Measurements from ENCODE around the gene PPRC1.
A peak's percentile ranks its signal among the peaks of the same experiment; 100 is the strongest.
"Not testable (repeated sequence)": the region's sequence is repeated elsewhere in the genome, so short reads cannot be mapped to it uniquely, and the experiment has no call there.

The PPRC1 gene

DNA sequence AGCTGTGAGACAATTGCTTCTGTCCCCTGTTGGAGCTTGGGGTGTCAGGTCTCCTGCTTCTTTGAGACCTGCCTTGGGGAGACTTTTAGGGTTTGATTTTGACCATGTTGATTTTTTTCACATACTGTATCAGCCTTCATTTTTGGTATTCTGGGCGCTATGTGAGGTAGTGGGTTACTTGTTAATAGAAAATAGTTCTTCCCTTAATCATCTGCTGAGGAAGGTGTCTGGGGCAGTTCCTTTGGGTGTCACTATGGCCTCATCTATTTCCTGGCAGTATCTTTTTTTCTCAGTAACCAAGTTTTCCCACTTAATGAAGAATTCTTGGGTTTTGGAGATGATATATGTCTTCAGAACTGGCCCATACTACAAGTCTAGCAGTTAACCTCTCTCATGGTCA, 14.7 kb downstream of the PPRC1 start:
- no peak for DNase-seq

- no peak for DNase-seq
Measured at GRCh38 chr10:102148275-102148674, 15.4 kb downstream of the PPRC1 start.

DNA sequence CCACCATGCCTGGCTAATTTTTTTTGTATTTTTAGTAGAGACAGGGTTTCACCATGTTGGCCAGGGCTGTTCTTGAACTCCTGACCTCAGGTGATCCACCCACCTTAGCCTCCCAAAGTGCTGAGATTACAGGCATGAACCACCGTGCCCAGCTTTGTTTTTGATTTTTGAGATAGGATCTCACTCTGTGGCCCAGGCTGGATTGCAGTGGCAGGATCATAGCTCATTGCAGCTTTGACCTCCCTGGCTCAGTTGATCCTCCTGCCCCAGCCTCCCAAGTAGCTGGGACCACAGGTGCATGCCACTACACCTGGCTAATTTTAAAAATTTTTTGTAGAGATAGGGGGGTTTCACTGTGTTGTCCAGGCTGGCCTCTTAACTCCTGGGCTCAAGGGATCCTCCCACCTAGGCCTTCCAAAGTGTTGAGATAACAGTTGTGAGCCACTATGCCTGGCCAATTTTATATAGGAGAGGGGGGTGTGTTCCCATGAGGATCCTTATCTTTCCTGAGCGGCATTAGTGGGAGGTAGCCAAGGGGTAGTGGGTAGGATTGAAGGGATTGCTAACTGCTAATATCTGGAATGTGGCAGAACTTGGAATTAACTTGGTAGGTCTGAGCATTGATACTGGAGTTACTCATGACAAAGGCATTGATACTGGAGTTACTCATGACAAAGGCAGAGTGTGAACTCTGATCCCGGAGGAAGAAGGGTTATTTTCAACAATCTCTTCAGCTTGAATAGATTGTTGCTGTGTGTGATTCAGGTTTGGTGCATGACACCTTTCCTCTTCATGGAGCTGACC, 18.3 kb downstream of the PPRC1 start:
- no peak for DNase-seq

DNA sequence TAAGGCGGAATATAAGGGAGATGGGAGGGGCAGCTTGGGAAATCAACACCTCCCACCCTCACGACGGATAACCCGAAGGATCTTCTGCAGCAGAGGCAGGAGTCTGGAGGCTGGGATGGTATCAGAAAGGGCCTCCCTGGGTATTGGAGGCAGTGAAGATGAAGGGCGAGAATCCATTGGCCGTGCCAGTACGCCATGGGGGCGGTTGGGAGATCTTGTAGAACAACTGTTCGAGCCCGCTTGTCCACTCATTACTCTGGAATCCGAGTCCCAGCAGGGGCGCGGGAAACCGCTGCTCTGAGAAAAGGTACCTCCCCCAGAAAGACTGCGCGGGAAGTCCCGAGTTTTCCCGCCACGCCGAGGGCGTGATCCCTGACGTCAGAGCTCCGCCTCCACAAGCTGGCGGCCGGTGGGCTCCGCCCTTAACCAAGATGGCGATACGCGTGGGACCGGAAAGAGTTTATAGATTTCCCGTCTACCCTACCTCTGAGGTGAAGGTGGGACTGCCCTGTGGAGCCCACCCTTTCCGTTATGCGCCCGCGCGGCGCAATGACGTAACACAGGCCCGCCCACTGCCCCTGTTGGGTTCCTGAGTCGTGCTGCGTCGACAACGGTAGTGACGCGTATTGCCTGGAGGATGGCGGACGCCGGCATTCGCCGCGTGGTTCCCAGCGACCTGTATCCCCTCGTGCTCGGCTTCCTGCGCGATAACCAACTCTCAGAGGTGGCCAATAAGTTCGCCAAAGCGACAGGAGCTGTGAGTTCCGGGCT, 19.1 kb downstream of the PPRC1 start, which contains the start of gene NOLC1:
TSS of gene NOLC1 (plus strand) at position 616 of the 771 bp plus-strand sequence. CDS start at position 638, 22 bp downstream.
- peak; percentile 100 for DNase-seq

DNA sequence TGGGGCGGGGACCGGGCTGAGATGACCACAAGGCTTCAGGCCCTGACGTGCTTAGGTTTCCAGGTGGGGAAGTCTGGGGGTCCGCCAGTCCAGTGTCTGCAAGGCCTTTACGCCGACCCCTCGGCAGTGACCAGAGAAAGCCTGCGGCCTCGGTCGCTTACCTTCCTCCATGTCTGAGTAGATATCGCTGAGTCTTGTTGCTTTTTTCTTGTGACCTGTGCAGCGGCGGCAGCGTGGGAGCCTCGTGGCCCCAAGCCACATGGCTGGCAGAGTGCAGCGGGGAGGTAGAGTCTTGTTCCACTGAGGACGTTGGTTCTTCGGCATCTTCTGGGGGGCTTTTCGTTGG, 19.7 kb downstream of the PPRC1 start:
- peak; percentile 51 for DNase-seq

- DNase-seq = no peak
Measured at GRCh38 chr10:102153093-102153620, 20.3 kb downstream of the PPRC1 start.

GRCh38 chr10:102154466-102155116, 21.8 kb downstream of the PPRC1 start:
- no peak for DNase-seq

GRCh38 chr10:102157224-102157623, 24.4 kb downstream of the PPRC1 start:
- DNase-seq = no peak

DNA sequence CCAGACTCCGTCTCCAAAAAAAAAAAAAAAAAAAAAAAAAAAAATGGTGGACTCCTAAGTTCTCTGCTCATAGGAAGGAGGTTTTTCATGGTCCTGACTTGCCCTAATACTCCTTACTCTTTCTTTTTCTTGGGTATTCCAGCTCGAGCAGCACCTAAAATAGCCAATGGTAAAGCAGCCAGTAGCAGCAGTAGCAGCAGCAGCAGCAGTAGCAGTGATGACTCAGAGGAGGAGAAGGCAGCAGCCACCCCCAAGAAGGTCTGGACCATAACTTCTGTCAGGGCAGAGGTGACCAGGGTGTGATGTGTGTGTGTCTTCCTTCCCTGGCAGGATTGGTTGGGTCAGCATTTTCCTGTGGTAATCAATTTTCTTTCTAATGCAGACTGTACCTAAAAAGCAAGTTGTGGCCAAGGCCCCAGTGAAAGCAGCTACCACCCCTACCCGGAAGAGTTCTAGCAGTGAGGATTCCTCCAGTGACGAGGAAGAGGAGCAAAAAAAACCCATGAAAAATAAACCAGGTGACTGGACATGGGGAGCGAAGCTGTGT, 26.3 kb downstream of the PPRC1 start:
- DNase-seq = no peak

DNA sequence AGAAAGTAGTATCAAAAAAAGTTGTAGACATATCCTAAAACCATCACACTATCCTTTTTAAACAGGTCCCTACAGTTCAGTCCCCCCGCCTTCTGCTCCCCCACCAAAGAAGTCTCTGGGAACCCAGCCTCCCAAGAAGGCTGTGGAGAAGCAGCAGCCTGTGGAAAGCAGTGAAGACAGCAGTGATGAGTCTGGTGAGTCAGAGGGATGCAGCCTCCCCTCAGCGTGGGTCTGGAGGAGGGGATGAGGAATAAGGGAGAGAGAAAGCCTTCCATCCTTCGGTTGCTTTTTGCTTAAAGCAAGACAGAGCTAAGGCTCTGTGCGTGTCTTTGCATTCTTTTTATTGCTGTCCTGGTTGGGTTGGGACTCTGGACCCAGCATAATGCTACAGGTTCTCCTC, 27.0 kb downstream of the PPRC1 start:
- no peak for DNase-seq

DNA sequence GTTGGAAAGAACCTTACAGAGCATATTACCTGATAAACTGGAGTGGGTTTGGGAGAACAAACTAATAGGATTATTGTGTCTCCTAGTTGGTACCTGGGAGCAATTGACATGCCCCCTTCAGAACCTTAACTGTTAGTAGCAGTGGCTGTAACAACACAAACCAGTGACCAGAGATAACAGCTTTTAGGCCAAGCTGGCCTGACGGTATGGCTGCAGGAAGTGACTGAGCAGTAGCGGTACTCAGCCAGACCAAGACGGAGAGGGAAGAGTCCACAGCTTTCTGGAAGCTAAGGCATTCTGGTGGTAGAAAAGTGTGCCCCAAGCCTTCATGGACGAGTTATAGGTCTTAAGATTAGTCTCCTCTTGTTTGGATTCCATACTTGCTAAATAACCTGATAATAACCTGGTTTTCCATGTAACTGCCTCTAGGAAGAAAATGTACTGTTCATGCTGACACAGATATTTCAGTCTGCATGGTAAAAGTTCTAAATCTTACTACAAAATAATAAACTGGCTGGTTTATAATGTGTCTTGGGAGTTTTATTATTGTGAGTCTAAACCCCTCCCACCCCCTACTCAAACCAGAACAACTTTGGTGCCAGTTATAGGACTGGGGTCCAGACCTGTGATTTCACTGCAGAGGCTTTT, 30.6 kb downstream of the PPRC1 start:
- DNase-seq = no peak

GRCh38 chr10:102167861-102168260, 35.0 kb downstream of the PPRC1 start:
- no peak for DNase-seq

DNA sequence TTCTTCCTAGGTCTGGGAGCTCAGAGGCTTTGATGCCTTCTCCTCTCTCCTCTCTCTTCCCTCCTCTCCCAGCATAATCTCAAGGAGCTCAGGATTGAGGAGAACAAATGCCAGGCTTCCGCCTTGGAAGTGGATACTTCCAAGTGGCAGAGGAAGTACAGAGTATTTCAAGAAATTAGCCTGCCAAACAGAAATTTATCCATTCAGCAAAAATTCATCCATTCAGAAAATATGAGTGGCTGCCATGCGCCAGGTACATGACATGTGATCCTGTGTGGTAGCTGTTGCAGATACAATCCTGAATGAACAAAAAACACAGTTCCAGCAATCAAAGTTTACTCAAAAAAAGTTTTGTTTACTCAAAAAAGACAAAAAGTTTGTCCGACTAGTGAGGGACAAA, 37.8 kb downstream of the PPRC1 start:
- no peak for DNase-seq

DNA sequence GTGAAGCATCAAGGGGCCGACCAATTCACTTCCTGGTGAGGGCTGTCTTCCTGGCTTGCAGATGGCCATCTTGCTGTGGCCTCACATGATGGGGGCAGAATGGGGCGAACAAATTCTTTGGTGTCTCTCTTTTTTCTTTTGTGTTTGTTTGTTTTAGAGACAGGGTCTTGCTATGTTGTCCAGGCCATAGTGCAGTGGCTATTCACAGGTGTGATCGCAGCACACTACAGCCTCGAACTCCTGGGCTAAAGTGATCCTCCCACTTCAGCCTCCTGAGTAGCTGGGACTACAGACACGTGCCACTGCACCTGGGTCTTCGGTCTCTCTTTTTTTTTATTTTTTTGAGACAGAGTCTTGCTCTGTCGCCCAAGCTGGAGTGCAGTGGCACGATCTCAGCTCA, 39.4 kb downstream of the PPRC1 start:
- DNase-seq = no peak

DNA sequence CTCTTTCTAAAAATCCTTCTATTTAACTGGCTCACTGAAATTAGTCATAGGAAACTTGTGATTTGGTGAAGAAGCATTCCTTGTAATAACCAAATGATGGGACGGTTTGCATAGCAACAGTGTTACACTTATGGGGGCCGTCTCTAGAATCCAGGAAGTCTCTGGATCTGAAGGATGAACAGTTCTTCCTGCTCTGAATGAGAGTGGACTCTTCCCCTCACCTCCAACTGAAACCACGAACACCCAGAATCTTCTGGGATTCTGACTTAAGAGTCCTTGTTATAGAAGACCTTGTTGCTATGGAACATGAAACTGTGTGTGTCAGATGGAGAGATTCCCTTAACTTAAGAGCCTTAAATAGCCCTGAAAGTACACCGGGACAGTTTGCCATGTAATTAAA, 42.6 kb downstream of the PPRC1 start:
- DNase-seq = no peak

GRCh38 chr10:102184606-102185005, 51.8 kb downstream of the PPRC1 start:
- DNase-seq = no peak

DNA sequence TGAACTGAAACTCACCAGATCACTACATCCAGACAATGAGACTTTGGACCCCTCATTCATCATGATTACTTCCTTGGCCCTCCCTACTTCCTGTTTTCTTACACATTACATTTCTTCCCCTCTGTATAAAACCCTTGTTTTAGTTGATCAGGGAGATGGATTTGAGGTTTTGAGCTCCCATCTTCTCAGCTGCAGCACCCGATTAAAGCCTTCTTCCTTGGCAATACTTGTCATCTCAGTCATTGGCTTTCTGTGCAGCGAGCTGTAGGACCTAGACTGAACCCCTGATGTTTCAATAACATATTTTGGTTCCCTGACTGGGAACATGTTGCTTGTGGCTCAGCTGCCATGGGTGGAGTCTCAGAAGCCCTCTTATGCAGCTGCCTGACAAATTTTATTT, 52.4 kb downstream of the PPRC1 start:
- no peak for DNase-seq

GRCh38 chr10:102185811-102186527, 53.1 kb downstream of the PPRC1 start:
- no peak for DNase-seq

DNA sequence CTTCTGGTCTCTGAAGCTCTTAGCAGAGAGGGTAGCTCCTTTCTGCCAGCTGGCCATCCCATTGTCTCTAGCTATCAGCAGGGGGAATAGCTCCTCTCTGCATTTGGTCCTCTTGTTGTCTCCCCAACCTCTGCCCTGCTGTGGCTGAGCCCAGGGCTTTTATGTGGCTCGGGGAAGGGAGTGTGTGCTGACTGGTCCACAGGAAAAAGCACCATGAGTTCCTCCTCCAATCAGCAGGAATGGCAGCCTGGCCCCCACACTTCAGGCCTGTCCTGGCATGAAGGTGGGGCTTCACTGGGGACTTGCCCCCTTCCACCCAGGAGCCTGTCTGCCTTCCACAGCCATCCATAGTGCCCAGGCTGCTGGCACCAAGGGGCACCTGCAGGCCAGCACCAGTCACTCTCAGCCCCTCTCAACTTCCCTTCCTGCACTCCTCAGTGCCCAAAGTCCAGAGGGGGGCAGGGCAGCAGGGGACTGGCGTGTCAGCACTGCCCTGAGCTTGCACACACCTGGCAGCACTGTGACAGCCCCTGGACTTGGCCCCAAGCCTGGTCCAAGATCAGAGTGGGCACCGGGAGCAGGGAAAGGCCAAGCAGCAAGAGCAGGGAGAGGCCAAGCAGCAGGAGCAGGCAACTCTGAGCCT, 55.6 kb downstream of the PPRC1 start:
- DNase-seq = no peak

DNA sequence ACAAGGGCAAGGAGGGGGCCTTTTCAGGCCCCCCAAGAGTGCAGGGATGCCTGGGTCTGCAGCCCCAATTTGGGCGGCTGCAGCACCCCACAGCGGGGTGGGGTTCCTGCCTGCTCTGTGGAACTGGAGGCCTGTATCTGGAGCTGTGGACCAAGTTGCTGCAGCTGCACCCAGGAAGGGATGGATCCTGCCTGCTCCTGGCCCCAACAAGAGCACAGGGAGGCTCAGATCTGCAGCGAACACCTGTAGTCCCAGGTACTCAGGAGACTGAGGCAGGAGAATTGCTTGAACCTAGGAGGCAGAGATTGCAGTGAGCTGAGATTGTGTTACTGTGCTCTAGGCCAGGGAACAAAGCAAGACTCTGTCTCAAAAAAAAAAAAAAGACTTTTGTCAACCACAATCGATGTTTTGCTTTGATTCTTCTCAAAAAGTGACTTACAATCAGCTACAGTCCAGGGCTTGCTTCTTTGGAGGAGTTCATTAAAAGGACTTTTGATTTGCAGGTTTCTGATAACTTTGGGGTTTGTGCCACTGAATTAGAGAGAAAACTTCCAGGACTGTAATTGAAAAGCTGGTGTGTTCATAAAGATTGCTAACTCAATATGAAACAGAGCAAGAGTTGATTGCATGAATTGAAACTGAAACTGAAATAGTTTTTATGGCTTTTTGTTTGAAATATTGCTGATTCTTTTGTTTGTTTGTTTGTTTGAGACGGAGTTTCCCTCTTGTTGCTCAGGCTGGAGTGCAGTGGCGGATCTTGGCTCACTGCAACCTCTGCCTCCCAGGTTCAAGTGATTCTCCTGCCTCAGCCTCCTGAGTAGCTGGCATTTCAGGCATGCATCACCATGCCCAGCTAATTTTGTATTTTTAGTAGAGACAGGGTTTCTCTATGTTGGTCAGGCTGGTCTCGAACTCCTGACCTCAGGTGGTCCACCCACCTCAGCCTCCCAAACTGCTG, 56.4 kb downstream of the PPRC1 start:
- not testable (repeated sequence) for DNase-seq

Data from activated T-cell treated with anti-CD3 and anti-CD28 coated beads for 4 hours (primary cell).